Chondrocyte (in vitro differentiated cells): ENCODE measurements around the gene HTR3A. TPM values are rescaled to one million over a fixed set of nuclear protein-coding genes. Genes with fewer than 3 reads are reported as not detected.
"Not testable (repeated sequence)": the region's sequence is repeated elsewhere in the genome, so short reads cannot be mapped to it uniquely, and the experiment has no call there.

ENCODE experiments used
- DNase-seq: peaks from one replicate; pipeline ENCODE4 v3.0.0; 2021; ENCODE audit warnings: mixed read lengths, low spot score
- H3K27ac Mint-ChIP-seq: one replicate; pipeline ENCODE4 v1.8.0; 2021; ENCODE audit warnings: mild to moderate bottlenecking, moderate library complexity, mixed read lengths; ENCODE audit not compliant: unreplicated experiment
- H3K27me3 Mint-ChIP-seq: 2 replicates; pipeline ENCODE4 v1.8.0; 2021; ENCODE audit warnings: low read depth, mixed read lengths
- H3K36me3 Mint-ChIP-seq: 2 replicates; pipeline ENCODE4 v1.8.0; 2021; ENCODE audit warnings: low read depth, mixed read lengths
- H3K4me1 Mint-ChIP-seq: 2 replicates; pipeline ENCODE4 v1.8.0; 2021; ENCODE audit warnings: low read depth, mild to moderate bottlenecking, mixed read lengths
- H3K4me3 Mint-ChIP-seq: one replicate; pipeline ENCODE4 v1.8.0; 2021; ENCODE audit warnings: mild to moderate bottlenecking, moderate library complexity, mixed read lengths; ENCODE audit not compliant: unreplicated experiment
- H3K9me3 Mint-ChIP-seq: 2 replicates; pipeline ENCODE4 v1.8.0; 2021; ENCODE audit warnings: low read depth, mixed read lengths
- CTCF ChIP-seq: fragments of 200-600 bp; sonication (generic); IDR thresholded peaks from 2 replicates; pipeline ENCODE4 v1.5.0; 2021; ENCODE audit warnings: antibody characterized with exemption, mild to moderate bottlenecking, moderate library complexity
- long read RNA-seq: library from polyadenylated mRNA; stranded (forward); transcript quantifications from one replicate; pipeline ENCODE4 v2.0.0, GENCODE V29; 2021
- total RNA-seq: library from RNA; stranded (reverse); gene quantifications from 3 replicates; pipeline ENCODE4 v1.2.1, GENCODE V29; 2021

Gene HTR3A
- not detected in 3 replicates for total RNA-seq
- long read RNA-seq = 0 reads

GRCh38 chr11:113974741-113975470 lies at the start of gene HTR3A:
TSS of gene HTR3A (plus strand) at chr11:113975108. CDS start at chr11:113975326, 218 bp downstream.
- Mint-ChIP-seq H3K27me3 (peaks cover 59% of the 10 kb centered on the region), H3K4me3 (no peak within 1 kb of the TSS), H3K9me3 (no peaks in the 10 kb centered on the region), H3K27ac (no peak within 1 kb of the TSS), H3K36me3 (no peaks in the 10 kb centered on the region), H3K4me1 (peaks cover 5% of the 10 kb centered on the region)
- no peak for DNase-seq
- no peak for TF ChIP-seq CTCF

- Mint-ChIP-seq H3K9me3 (no peaks in the 10 kb centered on the region), H3K4me3 (no peak overlapping the region), H3K4me1 (no peaks in the 10 kb centered on the region), H3K27ac (no peak overlapping the region), H3K36me3 (no peaks in the 10 kb centered on the region), H3K27me3 (peaks cover 23% of the 10 kb centered on the region)
- no peak for TF ChIP-seq CTCF
- no peak for DNase-seq
Measured at GRCh38 chr11:113926273-113927197, 48.4 kb upstream of the HTR3A start.

GRCh38 chr11:113928311-113928710 lies 46.6 kb upstream of the HTR3A start:
- Mint-ChIP-seq H3K4me1 (no peaks in the 10 kb centered on the region), H3K36me3 (no peaks in the 10 kb centered on the region), H3K27me3 (peaks cover 27% of the 10 kb centered on the region), H3K27ac (no peak overlapping the region), H3K9me3 (no peaks in the 10 kb centered on the region), H3K4me3 (no peak overlapping the region)
- DNase-seq = no peak
- no peak for TF ChIP-seq CTCF

- H3K27me3 Mint-ChIP-seq = peaks cover 54% of the 10 kb centered on the region
- TF ChIP-seq CTCF = no peak
- H3K4me1 Mint-ChIP-seq = no peaks in the 10 kb centered on the region
- H3K9me3 Mint-ChIP-seq = no peaks in the 10 kb centered on the region
- DNase-seq = no peak
- H3K27ac Mint-ChIP-seq = no peak overlapping the region
- no peak overlapping the region for H3K4me3 Mint-ChIP-seq
- no peaks in the 10 kb centered on the region for H3K36me3 Mint-ChIP-seq
Measured at GRCh38 chr11:113932788-113933187, 42.1 kb upstream of the HTR3A start.

- DNase-seq, H3K4me1 Mint-ChIP-seq, H3K36me3 Mint-ChIP-seq, H3K9me3 Mint-ChIP-seq, H3K4me3 Mint-ChIP-seq, H3K27ac Mint-ChIP-seq: not testable (repeated sequence)
- H3K27me3 Mint-ChIP-seq = peaks cover 57% of the 10 kb centered on the region
Measured at GRCh38 chr11:113934193-113934592, 40.7 kb upstream of the HTR3A start.
